Measurements from ENCODE around the gene VWA3B. TPM values are rescaled to one million over a fixed set of nuclear protein-coding genes. Genes with fewer than 3 reads are reported as not detected.
"Not testable (repeated sequence)": the region's sequence is repeated elsewhere in the genome, so short reads cannot be mapped to it uniquely, and the experiment has no call there.

Gene VWA3B
- total RNA-seq, 2 experiments from 2014 or later: not detected

GRCh38 chr2:98263362-98263761, 176.4 kb downstream of the VWA3B start:
- H2AFZ ChIP-seq (ENCODE audit: low read length): no peak overlapping the region
- intact Hi-C loops (cut with micrococcal nuclease; ENCODE audit: unreplicated experiment): no loop called here
- no TSS peak for BruUV-seq (replicated peaks)
- POLR2A ChIA-PET: no interaction called here
- H3K9me2 ChIP-seq (ENCODE audit: insufficient read depth, low read length): 0 out of 2 replicates have a peak, but pooled peaks cover 4% of the 10 kb centered on the region
- no peak overlapping the region for H3K4me2 ChIP-seq (ENCODE audit: low read length)
- H3K36me3 ChIP-seq (ENCODE audit: insufficient read depth, low read length): no peaks in the 10 kb centered on the region
- no peaks in the 10 kb centered on the region for H3K4me1 ChIP-seq (ENCODE audit: insufficient read depth, low read length, poor library complexity, severe bottlenecking)
- no peaks in the 10 kb centered on the region for H3K79me2 ChIP-seq (ENCODE audit: insufficient read depth, low read depth, low read length)
- H3K9me3 ChIP-seq (ENCODE audit: low read length): peaks cover 30% of the 10 kb centered on the region
- TF ChIP-seq CTCF (conservative IDR thresholded peaks at IDR 0.05; ENCODE audit: low read length) (no peak), EZH2phosphoT487 (IDR thresholded peaks at IDR 0.05; ENCODE audit: borderline replicate concordance, low read depth, low read length) (no peak)
- DNase-seq (ENCODE audit: low spot score): no peak
- CTCF ChIA-PET (ENCODE audit: unreplicated experiment): no interaction called here
- H4K20me1 ChIP-seq (ENCODE audit: insufficient read depth, low read length): no peaks in the 10 kb centered on the region
- H3K4me3 ChIP-seq (ENCODE audit: low read depth, low read length, poor library complexity, severe bottlenecking): no peak overlapping the region
- H3K27ac ChIP-seq (ENCODE audit: low read depth, low read length, poor library complexity, severe bottlenecking): no peak overlapping the region

- CTCF ChIA-PET (ENCODE audit: unreplicated experiment): interaction anchor here (1.3 kb wide), 1 partner anchor 461 kb away, joined by 3 read pairs; no protein-coding TSS in a partner anchor
- H3K4me3 ChIP-seq (ENCODE audit: low read depth, low read length, poor library complexity, severe bottlenecking); H3K4me1 ChIP-seq (ENCODE audit: insufficient read depth, low read length, poor library complexity, severe bottlenecking); intact Hi-C loops (cut with micrococcal nuclease; ENCODE audit: unreplicated experiment); DNase-seq (ENCODE audit: low spot score); H2AFZ ChIP-seq (ENCODE audit: low read length); H3K27ac ChIP-seq (ENCODE audit: low read depth, low read length, poor library complexity, severe bottlenecking); H3K4me2 ChIP-seq (ENCODE audit: low read length); H3K9me2 ChIP-seq (ENCODE audit: insufficient read depth, low read length); H3K36me3 ChIP-seq (ENCODE audit: insufficient read depth, low read length); H3K79me2 ChIP-seq (ENCODE audit: insufficient read depth, low read depth, low read length); BruUV-seq (replicated peaks); H4K20me1 ChIP-seq (ENCODE audit: insufficient read depth, low read length): not testable (repeated sequence)
- POLR2A ChIA-PET: interaction anchor here (0.6 to 0.7 kb wide), 2 partner anchors 150 to 216 kb away, joined by 3 to 4 read pairs; no protein-coding TSS in a partner anchor
- H3K9me3 ChIP-seq (ENCODE audit: low read length): peaks cover 21% of the 10 kb centered on the region
These were observed 181.3 kb downstream of the VWA3B start for GRCh38 chr2:98268225-98268624.

GRCh38 chr2:98269274-98269673, 182.3 kb downstream of the VWA3B start:
- H3K9me2 ChIP-seq (ENCODE audit: insufficient read depth, low read length): no peaks in the 10 kb centered on the region
- H3K4me3 ChIP-seq (ENCODE audit: low read depth, low read length, poor library complexity, severe bottlenecking): no peak overlapping the region
- H3K79me2 ChIP-seq (ENCODE audit: insufficient read depth, low read depth, low read length): no peaks in the 10 kb centered on the region
- TF ChIP-seq CTCF (conservative IDR thresholded peaks at IDR 0.05; ENCODE audit: low read length) (peak; percentile 84), EZH2phosphoT487 (IDR thresholded peaks at IDR 0.05; ENCODE audit: borderline replicate concordance, low read depth, low read length) (no peak)
- H3K4me2 ChIP-seq (ENCODE audit: low read length): no peak overlapping the region
- H4K20me1 ChIP-seq (ENCODE audit: insufficient read depth, low read length): no peaks in the 10 kb centered on the region
- peak; percentile 62 for DNase-seq (ENCODE audit: low spot score)
- H3K27ac ChIP-seq (ENCODE audit: low read depth, low read length, poor library complexity, severe bottlenecking): no peak overlapping the region
- no peaks in the 10 kb centered on the region for H3K36me3 ChIP-seq (ENCODE audit: insufficient read depth, low read length)
- CTCF ChIA-PET (ENCODE audit: unreplicated experiment): interaction anchor here (1.3 kb wide), 1 partner anchor 462 kb away, joined by 3 read pairs; no protein-coding TSS in a partner anchor
- intact Hi-C loops (cut with micrococcal nuclease; ENCODE audit: unreplicated experiment): loop anchor here (1.0 kb wide), 1 partner anchor 463 kb away; no protein-coding TSS in a partner anchor
- BruUV-seq (replicated peaks): no TSS peak
- no peaks in the 10 kb centered on the region for H3K4me1 ChIP-seq (ENCODE audit: insufficient read depth, low read length, poor library complexity, severe bottlenecking)
- no peak overlapping the region for H2AFZ ChIP-seq (ENCODE audit: low read length)
- H3K9me3 ChIP-seq (ENCODE audit: low read length): peaks cover 10% of the 10 kb centered on the region
- POLR2A ChIA-PET: interaction anchor here (0.5 kb wide), 1 partner anchor 1495 kb away, joined by 3 read pairs; no protein-coding TSS in a partner anchor
